ENCODE results near the gene ATRNL1. TPM values are rescaled to one million over a fixed set of nuclear protein-coding genes. Genes with fewer than 3 reads are reported as not detected.
"Not testable (repeated sequence)": the region's sequence is repeated elsewhere in the genome, so short reads cannot be mapped to it uniquely, and the experiment has no call there.

Gene ATRNL1
- total RNA-seq, 1 donor from 2014 or later, result 0.77 TPM

DNA sequence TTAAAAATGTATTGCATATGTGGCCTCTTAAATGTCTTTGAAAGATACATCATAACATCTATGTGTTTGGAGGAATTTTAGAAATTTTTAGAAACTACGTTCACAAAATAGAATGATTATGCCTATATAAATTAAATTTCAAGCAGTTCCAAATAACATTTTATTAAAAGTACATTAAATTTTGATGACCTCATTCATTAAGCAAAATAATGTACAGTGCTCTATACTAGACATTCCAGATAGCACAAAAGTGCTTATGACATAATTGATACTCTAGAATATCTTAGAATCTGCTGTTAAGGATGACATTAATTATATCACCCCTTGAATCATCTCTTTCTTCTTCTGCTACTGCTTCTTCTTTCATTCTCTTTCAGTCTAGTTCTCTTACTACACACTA, 650.9 kb downstream of the ATRNL1 start:
- no peak for DNase-seq (ENCODE audit: low read depth in 2 of 2)

GRCh38 chr10:115745943-115746342, 652.8 kb downstream of the ATRNL1 start:
- DNase-seq (ENCODE audit: low read depth in 2 of 2), result no peak

- DNase-seq (ENCODE audit: low read depth in 2 of 2), result no peak
Observed at GRCh38 chr10:115747811-115748210, 654.6 kb downstream of the ATRNL1 start.

- not testable (repeated sequence) for DNase-seq (ENCODE audit: low read depth in 2 of 2)
Observed at GRCh38 chr10:115758488-115758887, 665.3 kb downstream of the ATRNL1 start.

DNA sequence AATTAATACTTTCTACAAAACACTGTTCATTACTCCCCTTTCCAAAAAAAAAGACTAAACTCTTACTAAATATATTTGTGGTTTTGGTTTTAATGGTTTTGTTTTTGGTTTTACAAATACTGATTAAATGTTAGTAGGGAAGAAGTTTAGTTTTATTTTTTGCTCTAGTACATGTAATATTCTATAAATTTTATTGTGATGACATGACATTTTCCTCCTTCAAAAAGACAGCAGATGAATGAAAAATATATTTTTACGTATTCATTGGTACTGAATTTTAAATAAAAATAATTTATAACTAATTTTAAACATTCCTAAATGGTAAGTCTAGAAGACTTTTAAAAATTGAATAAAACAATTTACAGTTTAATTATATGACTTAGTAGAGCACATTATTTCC, 667.0 kb downstream of the ATRNL1 start:
- no peak for DNase-seq (ENCODE audit: low read depth in 2 of 2)

DNA sequence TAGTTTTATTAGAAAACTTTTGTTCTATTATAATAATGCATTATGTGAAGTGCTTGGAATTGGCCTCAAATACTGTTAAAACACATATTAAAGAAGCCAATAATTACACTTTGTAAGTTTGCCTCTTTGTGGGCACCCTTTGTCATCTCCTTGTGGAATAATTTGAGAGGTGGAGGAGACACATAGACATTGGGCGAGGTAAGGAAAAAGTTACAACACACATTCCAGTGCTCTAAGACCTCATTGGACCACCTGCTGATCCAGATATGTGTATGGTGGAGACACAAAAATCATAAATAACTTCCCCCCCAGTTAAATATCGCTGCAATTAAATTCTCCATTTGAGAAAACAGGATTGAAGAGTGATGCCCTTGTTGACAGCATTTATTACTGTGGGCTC, 668.0 kb downstream of the ATRNL1 start:
- no peak for DNase-seq (ENCODE audit: low read depth in 2 of 2)

- DNase-seq (ENCODE audit: low read depth in 2 of 2), result no peak
Observed at GRCh38 chr10:115762029-115762428, 668.9 kb downstream of the ATRNL1 start.

DNA sequence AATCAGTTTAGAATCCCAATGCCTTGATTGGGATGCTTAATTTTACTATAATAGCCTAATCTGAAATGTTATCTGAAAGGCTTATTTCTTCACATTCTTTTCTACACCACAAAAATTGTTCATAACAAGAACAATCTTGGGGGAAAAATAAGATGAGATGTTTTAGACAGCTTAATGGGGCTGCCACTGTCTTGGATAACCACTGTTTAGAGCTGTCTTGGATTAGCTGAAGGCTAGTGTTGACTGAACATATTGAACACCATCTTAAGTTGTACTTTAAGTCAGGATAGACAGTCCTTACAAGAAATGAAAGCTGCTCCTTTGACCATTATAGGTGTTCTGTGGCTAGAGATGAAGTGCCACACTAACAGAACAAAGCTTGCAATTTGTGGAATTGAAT, 678.6 kb downstream of the ATRNL1 start:
- no peak for DNase-seq (ENCODE audit: low read depth in 2 of 2)

DNA sequence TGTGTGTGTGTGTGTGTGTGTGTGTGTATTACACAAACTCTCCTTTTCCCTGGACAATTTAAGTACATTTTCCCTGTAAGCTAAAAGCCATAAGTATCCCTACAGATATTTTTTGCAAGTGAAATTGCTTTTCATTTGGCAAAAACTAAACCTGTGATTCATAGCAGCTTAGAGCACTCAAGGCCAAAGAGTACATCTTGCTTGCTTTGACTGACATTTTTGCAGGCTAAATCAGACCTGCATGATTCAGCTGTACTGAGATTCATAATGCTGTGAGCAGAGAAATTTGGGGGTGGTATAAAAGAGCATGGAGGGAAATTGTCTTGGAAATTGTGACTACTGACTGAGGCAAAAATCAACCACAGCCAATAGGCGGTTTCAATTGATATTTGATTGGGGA, 679.4 kb downstream of the ATRNL1 start:
- DNase-seq (ENCODE audit: low read depth in 2 of 2), result no peak

- no peak for DNase-seq (ENCODE audit: low read depth in 2 of 2)
Observed at GRCh38 chr10:115773832-115774231, 680.7 kb downstream of the ATRNL1 start.

- DNase-seq (ENCODE audit: low read depth in 2 of 2), result no peak
Observed at GRCh38 chr10:115774721-115775120, 681.6 kb downstream of the ATRNL1 start.

GRCh38 chr10:115777646-115778045, 684.5 kb downstream of the ATRNL1 start:
- DNase-seq (ENCODE audit: low read depth in 2 of 2), result no peak

GRCh38 chr10:115790220-115790619, 697.1 kb downstream of the ATRNL1 start:
- DNase-seq (ENCODE audit: low read depth in 2 of 2), result no peak

DNA sequence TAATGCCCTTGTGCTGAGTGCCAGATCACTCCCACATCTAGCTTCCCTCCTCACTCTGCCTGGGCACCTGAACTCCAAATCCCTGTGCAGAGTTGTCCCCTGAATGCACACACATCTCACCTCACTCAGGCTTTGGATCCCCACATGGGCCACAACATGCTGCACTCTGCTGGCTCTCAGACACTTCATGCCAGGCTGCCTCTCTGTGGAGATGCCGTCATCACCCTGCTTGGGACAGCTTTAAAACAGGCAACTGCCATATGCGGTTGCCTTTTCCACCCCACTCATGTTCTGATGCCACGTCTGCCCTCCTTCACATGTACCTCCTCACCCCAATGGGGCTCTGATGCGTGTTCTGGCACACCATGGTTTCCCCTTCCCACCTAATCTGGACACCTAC, 702.8 kb downstream of the ATRNL1 start:
- no peak for DNase-seq (ENCODE audit: low read depth in 2 of 2)

DNA sequence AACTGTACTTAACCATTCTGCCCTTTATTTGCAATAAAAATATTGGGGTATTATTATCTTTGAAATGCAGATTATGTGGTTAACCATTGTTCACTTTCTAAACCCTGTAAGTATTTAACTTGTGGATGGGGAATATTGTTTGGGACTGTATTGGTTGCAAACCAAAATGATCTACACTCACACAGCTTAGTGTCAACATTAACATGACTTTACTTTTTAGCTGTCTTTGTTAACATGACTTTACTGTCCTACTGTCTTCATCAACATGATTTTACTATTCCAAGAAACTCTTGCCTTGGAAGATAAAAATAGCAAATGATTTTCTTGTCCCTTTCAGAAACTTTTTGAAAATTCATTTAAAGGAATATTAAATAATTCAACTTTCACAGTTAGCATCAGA, 708.3 kb downstream of the ATRNL1 start:
- DNase-seq (ENCODE audit: low read depth in 2 of 2), result no peak

DNA sequence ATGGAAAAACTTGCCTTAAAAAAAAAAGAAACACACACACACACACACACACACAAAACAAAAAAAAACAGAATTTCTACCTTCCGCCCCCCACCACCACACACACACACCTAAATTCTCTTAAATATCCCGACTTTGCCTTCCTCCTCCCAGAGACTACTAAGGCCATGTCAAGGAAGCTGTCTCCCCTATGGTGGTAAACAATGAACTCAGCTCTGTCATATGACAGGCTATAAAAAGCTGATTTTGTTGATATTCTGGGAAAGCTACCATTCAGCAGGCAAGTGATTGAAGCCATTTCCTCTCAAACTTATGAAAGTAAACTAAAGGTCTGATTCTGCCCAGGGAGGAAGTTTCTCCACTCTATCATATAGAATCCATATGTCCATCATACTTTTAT, 708.8 kb downstream of the ATRNL1 start:
- peak; percentile 49 to 81 for DNase-seq (ENCODE audit: low read depth in 2 of 2)

DNA sequence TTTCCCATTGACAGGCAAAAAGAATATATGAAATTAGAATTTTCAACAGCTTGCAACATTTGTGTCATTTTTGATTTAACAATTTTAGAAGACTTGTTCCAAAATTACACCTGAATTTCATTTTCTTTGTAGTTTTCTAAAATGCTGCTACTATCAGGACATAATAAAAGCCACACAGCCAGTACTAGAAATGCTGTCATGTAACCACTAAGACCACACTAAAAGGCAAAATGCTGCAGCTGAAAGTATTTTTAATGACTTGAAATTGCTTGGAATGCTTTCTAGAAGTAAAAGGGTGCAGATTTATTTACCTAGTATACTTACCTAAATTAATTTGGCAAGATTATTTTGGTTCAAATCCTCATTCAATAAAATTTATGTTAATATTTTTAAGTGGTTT, 709.7 kb downstream of the ATRNL1 start:
- no peak for DNase-seq (ENCODE audit: low read depth in 2 of 2)

- no peak for DNase-seq (ENCODE audit: low read depth in 2 of 2)
Observed at GRCh38 chr10:115814542-115814941, 721.4 kb downstream of the ATRNL1 start.

DNA sequence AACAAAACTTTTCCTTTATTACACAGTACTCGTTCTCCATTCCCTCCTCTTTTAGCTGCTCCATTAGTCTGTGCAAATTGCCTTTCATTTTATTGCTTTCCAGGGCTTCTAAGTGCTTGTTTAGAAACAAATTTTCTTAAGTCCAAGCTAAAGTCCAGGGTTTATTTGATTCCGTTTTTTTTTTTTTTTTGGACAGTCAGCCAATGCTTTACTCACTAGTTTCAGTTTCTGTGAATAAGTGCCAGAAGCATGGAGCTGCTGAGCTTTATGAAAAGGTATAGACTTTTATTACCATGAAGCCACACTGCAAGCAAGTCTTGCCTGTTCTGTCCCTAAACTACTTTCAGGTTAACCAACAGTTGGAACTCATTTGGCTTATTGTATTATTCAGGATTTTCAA, 724.8 kb downstream of the ATRNL1 start:
- no peak for DNase-seq (ENCODE audit: low read depth in 2 of 2)

GRCh38 chr10:115826396-115826795, 733.2 kb downstream of the ATRNL1 start:
- no peak for DNase-seq (ENCODE audit: low read depth in 2 of 2)

- DNase-seq (ENCODE audit: low read depth in 2 of 2), result no peak
Observed at GRCh38 chr10:115827231-115828009, 734.3 kb downstream of the ATRNL1 start.

DNA sequence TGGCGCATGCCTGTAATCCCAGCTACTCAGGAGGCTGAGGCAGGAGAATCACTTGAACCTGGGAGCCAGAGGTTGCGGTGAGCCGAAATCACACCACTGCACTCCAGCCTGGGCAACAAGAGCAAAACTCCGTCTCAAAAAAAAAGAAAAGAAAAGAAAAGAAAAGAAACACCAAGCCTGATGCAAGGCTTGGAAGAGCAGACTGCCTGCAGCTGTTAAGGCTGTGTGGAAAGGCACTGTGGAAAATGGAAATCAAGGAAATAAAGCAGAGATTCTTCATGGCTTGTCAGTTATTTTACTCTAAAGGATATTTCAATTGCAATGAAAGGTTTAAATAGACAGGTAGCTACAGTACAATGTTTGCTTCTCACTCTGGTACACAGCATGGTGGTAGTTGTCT, 735.0 kb downstream of the ATRNL1 start:
- not testable (repeated sequence) for DNase-seq (ENCODE audit: low read depth in 2 of 2)

DNA sequence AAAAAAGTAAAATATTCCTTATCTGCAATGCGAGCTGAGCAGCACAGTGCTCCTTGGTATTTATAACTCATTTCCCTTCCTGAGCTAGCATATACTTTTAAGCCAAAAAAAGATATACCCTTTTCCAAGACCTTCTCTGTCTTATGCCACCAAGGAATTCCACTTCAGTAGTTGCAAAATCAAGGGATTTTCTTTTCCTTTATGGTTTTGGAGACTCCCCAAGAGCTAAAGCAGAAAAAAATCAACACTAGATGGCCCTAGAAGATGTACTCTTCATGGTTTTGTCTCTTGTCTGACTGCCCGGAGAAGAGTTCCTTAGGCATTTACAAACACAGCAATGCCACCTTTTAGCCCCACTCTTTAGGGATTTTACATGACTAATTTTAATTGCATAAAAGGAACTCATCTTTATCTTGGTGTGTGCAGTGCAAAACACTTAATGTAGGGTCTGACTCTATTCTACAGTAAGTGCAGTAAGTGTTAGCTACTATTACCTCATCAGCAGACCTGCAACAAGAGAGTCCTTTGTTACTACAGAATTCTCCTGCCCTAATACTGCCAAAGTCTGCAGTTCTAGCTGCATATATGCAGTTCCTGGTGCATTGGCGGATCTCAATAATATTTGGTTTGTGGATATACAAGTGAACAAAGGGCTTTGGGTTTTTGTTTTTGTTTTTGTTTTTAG, 736.5 kb downstream of the ATRNL1 start:
- peak; percentile 18 to 29 for DNase-seq (ENCODE audit: low read depth in 2 of 2)
